K562 (cell line): Measurements from ENCODE around the gene ZNF689. TPM values are rescaled to one million over a fixed set of nuclear protein-coding genes. Genes with fewer than 3 reads are reported as not detected.

Experiments
- ATAC-seq: fragments of 200-7000 bp; cut with Tn5 transposase; 3 replicates; pipeline ENCODE4 v1.9.1; 2020; ENCODE audit warnings: moderate library complexity
- Bru-seq: library from RNA; stranded (reverse); fragments of 400-500 nt; gene quantifications from one replicate; lab custom pipeline; 2021; lab: Mats Ljungman, UMichigan
- BruChase-seq, 2 experiments: library from RNA; stranded (reverse); fragments of 400-500 nt; gene quantifications; one replicate each; lab custom pipeline; 2021; lab: Mats Ljungman, UMichigan
- BruUV-seq: library from RNA; stranded (reverse); fragments of 400-500 nt; replicated peaks from 2 replicates; lab custom pipeline; 2021; lab: Mats Ljungman, UMichigan
- CTCF ChIA-PET: fragments of 300-600 bp; formaldehyde crosslinking; extraction: SDS; loops from one replicate; lab custom pipeline; 2021; ENCODE audit warnings: low intra/inter-chr PET ratio; lab: Yijun Ruan, JAX
- POLR2A ChIA-PET: fragments of 300-600, 350-650 bp; sonication (Branson Sonifier 250); formaldehyde crosslinking; extraction: SDS; loops from one replicate; lab custom pipeline; 2021; ENCODE audit warnings: antibody characterized with exemption, inconsistent platforms; lab: Yijun Ruan, JAX
- DNase-seq, 4 experiments: peaks; one replicate each; pipeline versions ENCODE4 v3.0.0 to v3.0.0-alpha.2; 2011 to 2018; ENCODE audit warnings: low spot score in 3 of 4, mixed read lengths in 3 of 4; ENCODE audit errors: extremely low read depth in 1 of 4
- FAIRE-seq: peaks from 2 replicates; lab custom pipeline; 2011; peaks lifted over from hg19 to GRCh38; lab: Jason Lieb, UNC
- H2AFZ ChIP-seq: 2 replicates; pipeline ENCODE4 v1.6.0; 2011; ENCODE audit warnings: low read depth, low read length, control low read depth, inconsistent platforms
- H3K27ac ChIP-seq: fragments of 200-600 bp; 3 replicates; pipeline ENCODE4 v1.8.0; 2011; ENCODE audit warnings: low read depth, mild to moderate bottlenecking, control low read depth, inconsistent platforms, low read length, moderate library complexity, mixed read lengths; ENCODE audit errors: extremely low read depth
- H3K27me3 ChIP-seq, 2 experiments: fragments of 300-600 bp in 1 of 2; 2 replicates in 1 of 2; 3 replicates in 1 of 2; pipeline versions ENCODE4 v1.6.0 to v1.8.0; 2011; ENCODE audit warnings: inconsistent platforms in 2 of 2, low read length in 2 of 2, mild to moderate bottlenecking in 1 of 2, mixed read lengths in 1 of 2, moderate library complexity in 1 of 2; ENCODE audit not compliant: control insufficient read depth in 2 of 2, insufficient read depth in 2 of 2
- H3K36me3 ChIP-seq: fragments of 300-600 bp; 3 replicates; pipeline ENCODE4 v1.8.0; 2011; ENCODE audit warnings: mild to moderate bottlenecking, low read length, inconsistent platforms; ENCODE audit not compliant: control insufficient read depth, insufficient read depth
- H3K4me1 ChIP-seq, 2 experiments: fragments of 200-600 bp in 1 of 2; replicated peaks in 1 of 2; 2 replicates in 1 of 2; 3 replicates in 1 of 2; pipeline versions ENCODE4 v1.5.1 to v1.8.0; 2011; ENCODE audit warnings: inconsistent platforms in 2 of 2, low read length in 2 of 2, mild to moderate bottlenecking in 1 of 2, mixed read lengths in 1 of 2, moderate library complexity in 1 of 2; ENCODE audit not compliant: control insufficient read depth in 2 of 2, insufficient read depth in 2 of 2
- H3K4me2 ChIP-seq: 2 replicates; pipeline ENCODE4 v1.6.1; 2011; ENCODE audit warnings: low read length, control low read depth, inconsistent platforms, mixed read lengths; ENCODE audit not compliant: insufficient read depth
- H3K4me3 ChIP-seq: fragments of 200-600 bp; sonication (generic), shearing (Covaris generic); 2 replicates; pipeline ENCODE4 v1.5.1; 2016; ENCODE audit warnings: control low read depth, inconsistent platforms
- H3K79me2 ChIP-seq: fragments of 200-600 bp; 3 replicates; pipeline ENCODE4 v1.8.0; 2011; ENCODE audit warnings: low read length, inconsistent platforms; ENCODE audit not compliant: control insufficient read depth, insufficient read depth
- H3K9ac ChIP-seq, 2 experiments: 2 replicates each; pipeline versions ENCODE4 v1.6.0 to v1.6.1; 2011; ENCODE audit warnings: low read depth in 2 of 2, low read length in 2 of 2, control low read depth in 1 of 2, inconsistent platforms in 1 of 2, mild to moderate bottlenecking in 1 of 2, mixed read lengths in 1 of 2; ENCODE audit not compliant: insufficient read depth in 1 of 2
- H3K9me1 ChIP-seq: one replicate; pipeline ENCODE4 v1.6.0; 2011; ENCODE audit warnings: inconsistent platforms, mild to moderate bottlenecking, low read length, moderate library complexity; ENCODE audit not compliant: control insufficient read depth, insufficient read depth
- H3K9me3 ChIP-seq: replicated peaks from 2 replicates; pipeline ENCODE4 v1.5.1; 2011; ENCODE audit warnings: low read depth, low read length, inconsistent platforms; ENCODE audit not compliant: control insufficient read depth, insufficient read depth
- H4K20me1 ChIP-seq: replicated peaks from 2 replicates; pipeline ENCODE4 v1.6.1; 2011; ENCODE audit warnings: low read length, inconsistent platforms, mixed read lengths; ENCODE audit not compliant: control insufficient read depth, insufficient read depth
- E2F8 ChIP-seq: fragments of 450-650 bp; IDR thresholded peaks from 2 replicates; pipeline ENCODE4 v1.7.1; 2018; ENCODE audit warnings: mild to moderate bottlenecking, low read depth; ENCODE audit not compliant: partially characterized antibody
- NRF1 ChIP-seq, 2 experiments: fragments of 450-650 bp; IDR thresholded peaks in 1 of 2; conservative IDR thresholded peaks in 1 of 2; 2 replicates each; pipeline ENCODE4 v1.6.1; 2014; ENCODE audit warnings: mild to moderate bottlenecking in 2 of 2
- SMAD2 ChIP-seq: fragments of 150-350 bp; IDR thresholded peaks from 2 replicates; pipeline ENCODE4 v1.6.1; 2014; ENCODE audit warnings: low read depth, mild to moderate bottlenecking, low read length
- ZBTB1 ChIP-seq: sonication (generic); formaldehyde crosslinking; IDR thresholded peaks from 2 replicates; pipeline ENCODE4 v1.8.1; 2023; ENCODE audit warnings: missing genetic modification reagents, low read depth, mild to moderate bottlenecking, borderline replicate concordance
- ZBTB11 ChIP-seq, 3 experiments: fragments of 200-800 bp in 1 of 3; fragments of 250-450 bp in 1 of 3; fragments of 450-650 bp in 1 of 3; sonication (Bioruptor Pico) in 1 of 3; sonication (Bioruptor generic) in 1 of 3; formaldehyde crosslinking in 1 of 3; IDR thresholded peaks; 2 replicates each; pipeline versions ENCODE4 v1.6.1 to v1.8.0; 2016 to 2022; ENCODE audit warnings: mild to moderate bottlenecking in 2 of 3, missing genetic modification characterization in 2 of 3, missing compliant biosample characterization in 1 of 3, moderate library complexity in 1 of 3
- ZFX ChIP-seq: sonication (generic); formaldehyde crosslinking; IDR thresholded peaks from 2 replicates; pipeline ENCODE4 v1.8.0; 2022; ENCODE audit warnings: mild to moderate bottlenecking, missing genetic modification reagents, moderate library complexity
- WGBS: fragments of 100-300 bp; shearing (Covaris generic); methylation state at CpG from one replicate; pipeline ENCODE4 v1.1.6; 2016; ENCODE audit warnings: low coverage, mixed read lengths; ENCODE audit not compliant: insufficient coverage; ENCODE audit errors: missing lambda C conversion rate; 5-methylcytosine and 5-hydroxymethylcytosine counted together
- in situ Hi-C: fragments of 300-500 bp; cut with MboI; formaldehyde crosslinking; loops from 4 replicates; pipeline ENCODE4 v1.15.0; 2018; ENCODE audit warnings: inconsistent platforms, mixed read lengths
- intact Hi-C: fragments of 100-400 bp; cut with micrococcal nuclease; formaldehyde crosslinking; loops from 2 replicates; pipeline ENCODE4 v1.14.2; 2022
- long read RNA-seq, 3 experiments: library from polyadenylated mRNA in 2 of 3; library from RNA in 1 of 3; unstranded in 2 of 3; stranded (forward) in 1 of 3; transcript quantifications; one replicate each; pipeline ENCODE4 v2.0.0, GENCODE V29; 2019 to 2022
- polyA minus RNA-seq, 3 experiments: library from RNA; depleted of rRNA, polyadenylated mRNA; stranded (reverse); fragments of >200 nt; gene quantifications; 2 replicates each; pipeline ENCODE4 v1.2.3, GENCODE V29; 2011
- polyA plus RNA-seq, 8 experiments: library from polyadenylated mRNA; depleted of rRNA in 4 of 8; stranded (reverse) in 5 of 8; unstranded in 3 of 8; fragments of >200 nt; fragmentation: Nextera tagmentation in 2 of 8; fragmentation: Illumina TruSeq in 1 of 8; extraction: Ambion mirVana in 2 of 8; extraction: Trizol in 1 of 8; gene quantifications; 2 replicates each; pipeline versions ENCODE4 v1.2.1 to v1.2.3, GENCODE V29; 2011 to 2014; ENCODE audit warnings: inconsistent platforms in 1 of 8, missing spikeins in 1 of 8
- total RNA-seq, 7 experiments: library from RNA; depleted of rRNA in 6 of 7; stranded (reverse); fragments of >200 nt in 6 of 7; fragmentation: Illumina TruSeq in 2 of 7; extraction: Trizol in 2 of 7; gene quantifications; 2 replicates each; pipeline versions ENCODE4 v1.2.1 to v1.2.3, GENCODE V29; 2011 to 2021; ENCODE audit warnings: low replicate concordance in 1 of 7

The ZNF689 gene
- total RNA-seq (2011; cell fraction: chromatin; rRNA removed; ENCODE audit: low replicate concordance): 6.2 and 13.7 TPM in 2 replicates
- total RNA-seq (2011; cell fraction: nucleolus; rRNA removed): 11.6 and 16.5 TPM in 2 replicates
- total RNA-seq (2011; cell fraction: nucleoplasm; rRNA removed): 7.8 and 9.5 TPM in 2 replicates
- total RNA-seq (2014; rRNA removed) (11.4 and 14.6 TPM in 2 replicates), total RNA-seq (2014; rRNA removed; fragmentation: Illumina TruSeq; extraction: Trizol) (8.4 and 8.7 TPM in 2 replicates), total RNA-seq (2015; rRNA removed; fragmentation: Illumina TruSeq; extraction: Trizol) (12.0 and 12.1 TPM in 2 replicates), total RNA-seq (2021) (15.4 and 16.9 TPM in 2 replicates), polyA plus RNA-seq (2011; rRNA removed) (8.0 and 9.6 TPM in 2 replicates), polyA plus RNA-seq (2014; fragmentation: Illumina TruSeq; extraction: Trizol) (11.6 and 12.3 TPM in 2 replicates), polyA plus RNA-seq (2014; fragmentation: Nextera tagmentation; extraction: Ambion mirVana) (1 to 10 TPM; 5.4 to 5.7 TPM), polyA plus RNA-seq (2014; rRNA removed) (10.2 and 10.8 TPM in 2 replicates), polyA minus RNA-seq (2011; rRNA and poly(A)+ RNA removed) (8.2 and 10.0 TPM in 2 replicates), Bru-seq, nascent RNA (percentile 73 among the genes with signal in this experiment), BruChase-seq, experiment 1, labeled RNA remaining after a 2-hour chase (percentile 72 among the genes with signal in this experiment), BruChase-seq, experiment 2, labeled RNA remaining after a 6-hour chase (percentile 74 among the genes with signal in this experiment)
- polyA plus RNA-seq (2011; cell fraction: cytosol; rRNA removed): 8.9 and 19.1 TPM in 2 replicates
- polyA plus RNA-seq (2011; cell fraction: nucleus; rRNA removed): 8.3 and 9.8 TPM in 2 replicates
- polyA plus RNA-seq (2012): 7.8 and 9.0 TPM in 2 replicates
- 11.1 TPM in 2 replicates for polyA minus RNA-seq (2011; cell fraction: cytosol; rRNA and poly(A)+ RNA removed)
- 7.8 and 8.9 TPM in 2 replicates for polyA minus RNA-seq (2011; cell fraction: nucleus; rRNA and poly(A)+ RNA removed)
- long read RNA-seq, experiment 1, transcript ZNF689-201 (3 exons, 3,547 nt): major isoform, 15 of 54 reads
- long read RNA-seq, experiment 1, partial matches to known transcripts: 0 of 54 reads
- long read RNA-seq, experiment 1, other reads (novel, unspliced or antisense): 38 of 54 reads
- long read RNA-seq, experiment 2, transcript ZNF689-201 (3 exons, 3,547 nt): major isoform, 12 of 30 reads
- long read RNA-seq, experiment 2, partial matches to known transcripts: 3 of 30 reads
- long read RNA-seq, experiment 2, other reads (novel, unspliced or antisense): 14 of 30 reads
- long read RNA-seq, experiment 3, transcript ZNF689-201 (3 exons, 3,547 nt): major isoform, 10 of 12 reads
- long read RNA-seq, experiment 3, partial matches to known transcripts: 0 of 12 reads
- long read RNA-seq, experiment 3, other reads (novel, unspliced or antisense): 1 of 12 reads

DNA sequence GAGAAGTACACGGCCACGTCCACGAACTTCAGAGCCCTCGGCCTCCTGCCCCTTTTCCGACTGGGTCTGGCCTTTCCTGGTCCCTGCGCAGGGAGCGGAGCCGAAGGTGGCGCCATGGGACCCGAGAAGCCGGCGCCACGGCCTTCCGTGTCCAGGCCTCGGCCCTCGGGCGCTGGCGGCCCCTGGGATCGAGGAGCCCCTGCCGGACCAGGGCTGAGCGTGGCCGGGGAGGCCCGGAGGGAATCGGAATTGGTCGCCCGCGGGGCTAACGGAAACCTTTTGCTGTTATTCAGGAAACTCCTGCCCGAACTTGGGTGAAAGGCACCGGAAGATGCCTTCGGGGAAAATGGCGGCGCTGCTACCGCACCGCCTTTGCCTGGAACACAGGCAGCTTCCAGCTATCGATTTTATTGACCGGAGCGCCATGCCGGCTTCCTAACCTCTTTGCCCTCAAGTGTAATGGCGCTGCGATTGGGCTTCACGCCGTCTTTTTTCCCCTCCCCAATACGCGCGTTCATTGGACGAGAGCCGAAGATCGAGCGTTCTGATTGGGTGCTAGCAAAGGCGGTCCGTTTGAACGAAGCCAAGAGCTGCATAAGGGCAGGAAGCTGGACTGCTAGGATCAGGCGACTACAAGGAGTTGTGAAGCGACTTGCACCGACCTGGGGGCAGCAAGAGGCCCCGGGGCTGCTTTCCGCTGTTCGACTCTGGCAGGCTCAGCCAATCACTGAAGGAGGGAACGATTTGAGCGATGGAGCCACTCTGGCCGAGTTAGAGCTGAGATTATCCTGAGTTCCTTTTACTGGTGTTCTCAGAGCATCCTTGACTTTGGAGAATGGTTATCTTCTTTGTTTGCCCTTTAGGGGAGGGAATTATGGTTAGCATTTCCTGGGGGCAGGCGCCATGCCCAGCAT lies at the start of gene ZNF689:
ZNF689 (minus strand) TSS at position 464 of the 914 bp plus-strand sequence; CDS start at position 116, 348 bp downstream.
- Histone ChIP-seq H3K27ac (peak within 1 kb of the TSS; percentile 93), H3K9ac (peak within 1 kb of the TSS; percentile 96 to 100), H2AFZ (peak within 1 kb of the TSS; percentile 91), H3K9me3 (peaks cover 2% of the 10 kb centered on the region; the same call in 1 of the 2 replicates), H3K9me1 (no peaks in the 10 kb centered on the region), H3K27me3 (no peaks in the 10 kb centered on the region), H3K4me2 (peak within 1 kb of the TSS; percentile 87), H3K79me2 (peaks cover 17% of the 10 kb centered on the region), H3K4me3 (peak within 1 kb of the TSS; percentile 71), H4K20me1 (no peaks in the 10 kb centered on the region), H3K4me1 (peaks cover 7 to 17% of the 10 kb centered on the region in 2 experiments), H3K36me3 (peaks cover 33% of the 10 kb centered on the region; the same call in 2 of the 3 replicates)
- WGBS: under 1% methylated on average over 63 of the region's 63 CpGs
- DNase-seq (peak; percentile 97 to 99 (median 98)), FAIRE-seq (peak; percentile 99), ATAC-seq (peak; percentile 91)
- intact Hi-C loops: no loop called here
- TSS peak; percentile 85 for BruUV-seq
- POLR2A ChIA-PET: interaction anchor here (0.5 to 1.4 kb wide), 22 partner anchors 8 to 312 kb away, joined by 3 to 11 read pairs (median 3); partner anchors contain the start of genes DCTPP1, ZNF48, ZNF688 and ZNF747
- in situ Hi-C loops: no loop called here
- CTCF ChIA-PET: no interaction called here
- TF ChIP-seq E2F8: no peak
- peak; percentile 99 for TF ChIP-seq ZFX
- TF ChIP-seq ZBTB11 (CRISPR knock-in tag; IDR thresholded peaks at IDR 0.05): peak in 1 of 3 experiments; percentile 54; a peak in 1 of 6 replicates
- no peak for TF ChIP-seq SMAD2
- peak; percentile 76 to 78 for TF ChIP-seq NRF1 (conservative IDR thresholded peaks at IDR 0.05 in 1 of 2, IDR thresholded peaks at IDR 0.05 in 1 of 2)
- TF ChIP-seq ZBTB1 (CRISPR knock-in tag): no peak
